ENCODE data around the gene ACTN1. TPM values are rescaled to one million over a fixed set of nuclear protein-coding genes. Genes with fewer than 3 reads are reported as not detected.

The ACTN1 gene
- total RNA-seq, 1 experiment from 2014 or later = 148 TPM

DNA sequence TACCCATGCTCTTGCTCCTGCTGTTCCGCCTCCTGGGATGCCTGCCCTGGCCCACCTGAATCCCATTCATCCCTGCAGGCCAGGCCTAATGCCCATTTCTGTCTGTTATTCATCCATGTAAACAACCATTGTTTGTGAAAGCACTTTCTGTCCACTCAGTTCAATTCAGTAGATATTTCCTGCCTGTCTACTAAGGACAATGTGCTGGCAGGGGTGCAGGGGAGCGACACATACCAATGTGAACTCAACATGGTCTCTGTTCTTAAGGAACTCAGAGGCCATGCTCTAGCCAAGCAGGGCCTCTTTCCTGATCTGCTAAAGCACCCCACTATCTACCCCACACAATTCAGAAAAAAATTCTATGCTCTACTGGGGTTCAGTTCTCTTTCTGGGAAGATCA, 97.7 kb downstream of the ACTN1 start:
- no peak for DNase-seq (ENCODE audit: low spot score)
- H3K36me3 ChIP-seq (ENCODE audit: insufficient read depth, low read length, poor library complexity, severe bottlenecking) = peaks cover 60% of the 10 kb centered on the region
- ChIA-PET POLR2A (ENCODE audit: low non-redundant PET) (no interaction called here), CTCF (no interaction called here)
- H3K4me3 ChIP-seq (ENCODE audit: low read depth, low read length, poor library complexity, severe bottlenecking) = no peak overlapping the region
- no peak for TF ChIP-seq EZH2 (IDR thresholded peaks at IDR 0.05; ENCODE audit: borderline replicate concordance, low read depth, low read length, poor library complexity, severe bottlenecking)
- TF ChIP-seq, protein P1, sequence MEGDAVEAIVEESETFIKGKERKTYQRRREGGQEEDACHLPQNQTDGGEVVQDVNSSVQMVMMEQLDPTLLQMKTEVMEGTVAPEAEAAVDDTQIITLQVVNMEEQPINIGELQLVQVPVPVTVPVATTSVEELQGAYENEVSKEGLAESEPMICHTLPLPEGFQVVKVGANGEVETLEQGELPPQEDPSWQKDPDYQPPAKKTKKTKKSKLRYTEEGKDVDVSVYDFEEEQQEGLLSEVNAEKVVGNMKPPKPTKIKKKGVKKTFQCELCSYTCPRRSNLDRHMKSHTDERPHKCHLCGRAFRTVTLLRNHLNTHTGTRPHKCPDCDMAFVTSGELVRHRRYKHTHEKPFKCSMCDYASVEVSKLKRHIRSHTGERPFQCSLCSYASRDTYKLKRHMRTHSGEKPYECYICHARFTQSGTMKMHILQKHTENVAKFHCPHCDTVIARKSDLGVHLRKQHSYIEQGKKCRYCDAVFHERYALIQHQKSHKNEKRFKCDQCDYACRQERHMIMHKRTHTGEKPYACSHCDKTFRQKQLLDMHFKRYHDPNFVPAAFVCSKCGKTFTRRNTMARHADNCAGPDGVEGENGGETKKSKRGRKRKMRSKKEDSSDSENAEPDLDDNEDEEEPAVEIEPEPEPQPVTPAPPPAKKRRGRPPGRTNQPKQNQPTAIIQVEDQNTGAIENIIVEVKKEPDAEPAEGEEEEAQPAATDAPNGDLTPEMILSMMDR (conservative IDR thresholded peaks at IDR 0.05; ENCODE audit: low read depth, low read length) = no peak
- H3K27ac ChIP-seq (ENCODE audit: low read depth, low read length, poor library complexity, severe bottlenecking) = no peak overlapping the region
- intact Hi-C loops (cut with micrococcal nuclease; ENCODE audit: unreplicated experiment) = no loop called here
- H3K9me3 ChIP-seq (ENCODE audit: low read depth, low read length, poor library complexity, severe bottlenecking) = no peaks in the 10 kb centered on the region
- no peaks in the 10 kb centered on the region for H3K27me3 ChIP-seq (replicated peaks; ENCODE audit: insufficient read depth, low read depth, low read length, poor library complexity)
- BruUV-seq (replicated peaks) = no TSS peak
- no peaks in the 10 kb centered on the region for H3K4me1 ChIP-seq (ENCODE audit: insufficient read depth, low read length, poor library complexity, severe bottlenecking)

DNA sequence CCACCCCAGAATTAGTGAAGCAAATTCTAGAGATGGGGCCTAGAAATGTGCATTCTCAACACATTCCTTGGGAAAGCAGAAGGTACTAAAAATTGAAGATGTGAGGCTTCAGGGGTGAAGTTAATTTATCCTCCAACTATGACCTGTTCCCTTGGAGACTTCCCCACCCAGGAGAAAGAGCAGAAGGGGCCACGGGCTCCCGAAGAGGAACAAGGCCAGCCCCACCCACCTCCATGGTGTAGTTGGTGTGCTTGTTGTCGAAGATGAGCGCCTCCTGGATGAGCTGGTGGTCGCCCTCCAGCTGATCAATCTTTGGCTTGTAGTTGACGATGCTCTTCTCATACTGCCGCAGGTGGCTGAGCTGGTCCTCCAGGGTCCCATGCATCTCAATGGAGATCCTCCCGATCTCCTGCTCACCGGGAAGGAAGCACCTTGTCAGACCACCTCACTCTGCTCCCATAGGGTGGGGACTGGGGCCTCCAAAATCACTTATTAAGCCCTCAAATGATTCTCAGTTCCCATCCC, 98.5 kb downstream of the ACTN1 start:
- intact Hi-C loops (cut with micrococcal nuclease; ENCODE audit: unreplicated experiment) = no loop called here
- TF ChIP-seq EZH2 (IDR thresholded peaks at IDR 0.05; ENCODE audit: borderline replicate concordance, low read depth, low read length, poor library complexity, severe bottlenecking) = no peak
- TF ChIP-seq, protein P1 (conservative IDR thresholded peaks at IDR 0.05; ENCODE audit: low read depth, low read length) = no peak
- DNase-seq (ENCODE audit: low spot score) = no peak
- H3K4me1 ChIP-seq (ENCODE audit: insufficient read depth, low read length, poor library complexity, severe bottlenecking) = no peaks in the 10 kb centered on the region
- no TSS peak for BruUV-seq (replicated peaks)
- POLR2A ChIA-PET (ENCODE audit: low non-redundant PET) = no interaction called here
- no peak overlapping the region for H3K4me3 ChIP-seq (ENCODE audit: low read depth, low read length, poor library complexity, severe bottlenecking)
- no peaks in the 10 kb centered on the region for H3K9me3 ChIP-seq (ENCODE audit: low read depth, low read length, poor library complexity, severe bottlenecking)
- peaks cover 62% of the 10 kb centered on the region for H3K36me3 ChIP-seq (ENCODE audit: insufficient read depth, low read length, poor library complexity, severe bottlenecking)
- no peak overlapping the region for H3K27ac ChIP-seq (ENCODE audit: low read depth, low read length, poor library complexity, severe bottlenecking)
- no peaks in the 10 kb centered on the region for H3K27me3 ChIP-seq (replicated peaks; ENCODE audit: insufficient read depth, low read depth, low read length, poor library complexity)
- CTCF ChIA-PET = interaction anchor here (0.6 kb wide), 1 partner anchor 184 kb away, joined by 5 read pairs; no protein-coding TSS in a partner anchor

DNA sequence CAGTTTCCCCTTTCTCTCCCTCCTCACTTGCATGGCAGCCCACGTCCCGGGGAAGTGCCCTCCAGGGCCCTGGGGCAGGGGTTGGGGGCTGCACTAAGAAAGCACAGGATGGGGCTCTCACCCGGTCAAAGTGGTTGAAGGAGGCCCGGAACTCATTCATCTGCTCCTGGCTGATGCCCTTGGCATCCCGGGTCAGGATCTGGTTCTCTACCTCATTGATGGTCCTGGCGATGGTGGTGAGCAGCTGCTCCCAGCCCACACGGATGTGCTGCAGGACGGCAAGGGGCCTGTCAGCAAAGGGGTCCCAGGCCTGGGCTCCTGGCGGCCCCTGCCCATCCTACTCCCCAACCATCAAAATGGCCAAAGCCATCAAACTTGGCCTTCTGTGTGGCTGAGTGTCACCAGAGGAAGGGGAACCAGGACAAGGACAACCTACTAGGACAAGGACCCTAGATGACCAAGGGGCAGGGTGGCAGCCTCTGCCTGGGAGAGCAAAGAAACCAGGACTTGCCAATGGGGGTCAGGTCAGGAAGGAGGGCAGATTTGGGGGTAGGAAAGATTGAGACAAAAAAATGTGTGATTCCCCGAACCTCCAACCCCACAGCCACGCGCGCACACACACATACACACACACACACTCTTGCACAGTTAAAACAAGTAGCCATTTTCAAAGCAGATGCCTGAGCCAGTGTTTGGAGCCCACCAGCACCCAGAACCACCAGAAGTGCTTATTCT, 99.1 kb downstream of the ACTN1 start:
- H3K4me1 ChIP-seq (ENCODE audit: insufficient read depth, low read length, poor library complexity, severe bottlenecking) = no peaks in the 10 kb centered on the region
- POLR2A ChIA-PET (ENCODE audit: low non-redundant PET) = no interaction called here
- H3K4me3 ChIP-seq (ENCODE audit: low read depth, low read length, poor library complexity, severe bottlenecking) = no peak overlapping the region
- peaks cover 60% of the 10 kb centered on the region for H3K36me3 ChIP-seq (ENCODE audit: insufficient read depth, low read length, poor library complexity, severe bottlenecking)
- no peak for TF ChIP-seq EZH2 (IDR thresholded peaks at IDR 0.05; ENCODE audit: borderline replicate concordance, low read depth, low read length, poor library complexity, severe bottlenecking)
- TF ChIP-seq, protein P1 (conservative IDR thresholded peaks at IDR 0.05; ENCODE audit: low read depth, low read length) = no peak
- no peaks in the 10 kb centered on the region for H3K27me3 ChIP-seq (replicated peaks; ENCODE audit: insufficient read depth, low read depth, low read length, poor library complexity)
- H3K27ac ChIP-seq (ENCODE audit: low read depth, low read length, poor library complexity, severe bottlenecking) = no peak overlapping the region
- intact Hi-C loops (cut with micrococcal nuclease; ENCODE audit: unreplicated experiment) = no loop called here
- CTCF ChIA-PET = interaction anchor here (0.6 kb wide), 1 partner anchor 185 kb away, joined by 5 read pairs; no protein-coding TSS in a partner anchor
- H3K9me3 ChIP-seq (ENCODE audit: low read depth, low read length, poor library complexity, severe bottlenecking) = no peaks in the 10 kb centered on the region
- no peak for DNase-seq (ENCODE audit: low spot score)
- no TSS peak for BruUV-seq (replicated peaks)
